ENCODE data around the gene RPS4Y2.

The RPS4Y2 gene

GRCh38 chrY:20755808-20756207, at the start of gene RPS4Y2:
Gene RPS4Y2 (plus strand): TSS chrY:20756108. CDS start chrY:20756164, 56 bp downstream.
- in situ Hi-C loops (cut with MboI; ENCODE audit: low sequenced_read_pairs): no loop called here

- in situ Hi-C loops (cut with MboI; ENCODE audit: low sequenced_read_pairs): no loop called here
Measured at GRCh38 chrY:20714391-20714790, 41.5 kb upstream of the RPS4Y2 start.

GRCh38 chrY:20726184-20726907, 29.6 kb upstream of the RPS4Y2 start:
- in situ Hi-C loops (cut with MboI; ENCODE audit: low sequenced_read_pairs): no loop called here

GRCh38 chrY:20735200-20735599, 20.7 kb upstream of the RPS4Y2 start:
- in situ Hi-C loops (cut with MboI; ENCODE audit: low sequenced_read_pairs): no loop called here

- in situ Hi-C loops (cut with MboI; ENCODE audit: low sequenced_read_pairs): no loop called here
Measured at GRCh38 chrY:20739806-20740205, 16.1 kb upstream of the RPS4Y2 start.

- in situ Hi-C loops (cut with MboI; ENCODE audit: low sequenced_read_pairs): no loop called here
Measured at GRCh38 chrY:20740609-20741008, 15.3 kb upstream of the RPS4Y2 start.

- in situ Hi-C loops (cut with MboI; ENCODE audit: low sequenced_read_pairs): no loop called here
Measured at GRCh38 chrY:20745060-20745459, 10.8 kb upstream of the RPS4Y2 start.

- in situ Hi-C loops (cut with MboI; ENCODE audit: low sequenced_read_pairs): no loop called here
Measured at GRCh38 chrY:20746919-20747318, 9.0 kb upstream of the RPS4Y2 start.

- in situ Hi-C loops (cut with MboI; ENCODE audit: low sequenced_read_pairs): no loop called here
Measured at GRCh38 chrY:20763869-20764268, 8.0 kb downstream of the RPS4Y2 start.

- in situ Hi-C loops (cut with MboI; ENCODE audit: low sequenced_read_pairs): no loop called here
Measured at GRCh38 chrY:20765117-20765516, 9.2 kb downstream of the RPS4Y2 start.

GRCh38 chrY:20770755-20771154, 14.8 kb downstream of the RPS4Y2 start:
- in situ Hi-C loops (cut with MboI; ENCODE audit: low sequenced_read_pairs): no loop called here

GRCh38 chrY:20776104-20776503, 20.2 kb downstream of the RPS4Y2 start:
- in situ Hi-C loops (cut with MboI; ENCODE audit: low sequenced_read_pairs): no loop called here

- in situ Hi-C loops (cut with MboI; ENCODE audit: low sequenced_read_pairs): no loop called here
Measured at GRCh38 chrY:20780104-20780654, 24.3 kb downstream of the RPS4Y2 start.

GRCh38 chrY:20780776-20781175, 24.9 kb downstream of the RPS4Y2 start:
- in situ Hi-C loops (cut with MboI; ENCODE audit: low sequenced_read_pairs): no loop called here

- in situ Hi-C loops (cut with MboI; ENCODE audit: low sequenced_read_pairs): no loop called here
Measured at GRCh38 chrY:20781408-20781807, 25.5 kb downstream of the RPS4Y2 start.

GRCh38 chrY:20784965-20785364, 29.1 kb downstream of the RPS4Y2 start:
- in situ Hi-C loops (cut with MboI; ENCODE audit: low sequenced_read_pairs): no loop called here

GRCh38 chrY:20787076-20787475, 31.2 kb downstream of the RPS4Y2 start:
- in situ Hi-C loops (cut with MboI; ENCODE audit: low sequenced_read_pairs): no loop called here

- in situ Hi-C loops (cut with MboI; ENCODE audit: low sequenced_read_pairs): no loop called here
Measured at GRCh38 chrY:20798351-20799049, 42.6 kb downstream of the RPS4Y2 start.

GRCh38 chrY:20802659-20803058, 46.8 kb downstream of the RPS4Y2 start:
- in situ Hi-C loops (cut with MboI; ENCODE audit: low sequenced_read_pairs): no loop called here

GRCh38 chrY:20806243-20806642, 50.3 kb downstream of the RPS4Y2 start:
- in situ Hi-C loops (cut with MboI; ENCODE audit: low sequenced_read_pairs): no loop called here

- in situ Hi-C loops (cut with MboI; ENCODE audit: low sequenced_read_pairs): no loop called here
Measured at GRCh38 chrY:20813459-20813858, 57.6 kb downstream of the RPS4Y2 start.

GRCh38 chrY:20814794-20815193, 58.9 kb downstream of the RPS4Y2 start:
- in situ Hi-C loops (cut with MboI; ENCODE audit: low sequenced_read_pairs): no loop called here
